SK-N-SH (cell line): Measurements from ENCODE around the gene HARS2. TPM values are rescaled to one million over a fixed set of nuclear protein-coding genes. Genes with fewer than 3 reads are reported as not detected.
"Not testable (repeated sequence)": the region's sequence is repeated elsewhere in the genome, so short reads cannot be mapped to it uniquely, and the experiment has no call there.

Source experiments
- CTCF ChIA-PET: fragments of 300-600, 350-600 bp; formaldehyde crosslinking; extraction: SDS; loops from one replicate; lab custom pipeline; 2021; lab: Yijun Ruan, JAX
- POLR2A ChIA-PET: fragments of 350-600 bp; sonication (Branson Sonifier 250); formaldehyde crosslinking; extraction: SDS; loops from one replicate; lab custom pipeline; 2020; ENCODE audit warnings: antibody characterized with exemption, inconsistent platforms; lab: Yijun Ruan, JAX
- DNase-seq: peaks from one replicate; pipeline ENCODE4 v3.0.0; 2012
- H2AFZ ChIP-seq: fragments of 200-600 bp; sonication (generic); 2 replicates; pipeline ENCODE4 v1.8.1; 2016; ENCODE audit warnings: antibody characterized with exemption, mild to moderate bottlenecking, low read depth
- H3F3A ChIP-seq: fragments of 200-600 bp; sonication (generic); replicated peaks from 2 replicates; pipeline ENCODE3; 2016; ENCODE audit warnings: antibody characterized with exemption, mild to moderate bottlenecking; ENCODE audit not compliant: insufficient read depth
- H3K27ac ChIP-seq, 2 experiments: fragments of 200-500 bp in 1 of 2; fragments of 200-600 bp in 1 of 2; sonication (Bioruptor generic) in 1 of 2; sonication (generic), shearing (Covaris generic) in 1 of 2; 2 replicates each; pipeline versions ENCODE4 v1.5.1 to v1.6.1; 2014 to 2016; ENCODE audit warnings: low read depth in 2 of 2, inconsistent platforms in 1 of 2, low read length in 1 of 2, mild to moderate bottlenecking in 1 of 2, mixed read lengths in 1 of 2
- H3K27me3 ChIP-seq: fragments of 200-600 bp; sonication (generic), shearing (Covaris generic); 2 replicates; pipeline ENCODE4 v1.6.1; 2016; ENCODE audit warnings: mixed run types; ENCODE audit not compliant: insufficient read depth
- H3K36me3 ChIP-seq, 2 experiments: fragments of 200-500 bp in 1 of 2; fragments of 200-600 bp in 1 of 2; sonication (Bioruptor generic) in 1 of 2; sonication (generic) in 1 of 2; replicated peaks in 1 of 2; 2 replicates each; pipeline versions ENCODE3 to v1.5.1; 2014 to 2016; ENCODE audit warnings: low read length in 1 of 2, mild to moderate bottlenecking in 1 of 2; ENCODE audit not compliant: insufficient read depth in 2 of 2, control insufficient read depth in 1 of 2
- H3K4me1 ChIP-seq, 2 experiments: fragments of 200-500 bp in 1 of 2; fragments of 200-600 bp in 1 of 2; sonication (Bioruptor generic) in 1 of 2; sonication (generic), shearing (Covaris generic) in 1 of 2; 2 replicates each; pipeline versions ENCODE4 v1.5.1 to v1.6.1; 2014 to 2016; ENCODE audit warnings: low read depth in 1 of 2, low read length in 1 of 2, mixed run types in 1 of 2; ENCODE audit not compliant: insufficient read depth in 2 of 2, control insufficient read depth in 1 of 2
- H3K4me2 ChIP-seq: fragments of 200-600 bp; sonication (generic), shearing (Covaris generic); 2 replicates; pipeline ENCODE4 v1.6.1; 2017; ENCODE audit warnings: mixed run types
- H3K4me3 ChIP-seq, 2 experiments: fragments of 200-500 bp in 1 of 2; fragments of 200-600 bp in 1 of 2; sonication (Bioruptor generic) in 1 of 2; sonication (generic), shearing (Covaris generic) in 1 of 2; 2 replicates each; pipeline versions ENCODE4 v1.5.1 to v1.8.1; 2014 to 2016; ENCODE audit warnings: low read depth in 2 of 2, inconsistent platforms in 1 of 2, low read length in 1 of 2, mild to moderate bottlenecking in 1 of 2, mixed read lengths in 1 of 2, moderate library complexity in 1 of 2
- H3K79me2 ChIP-seq: fragments of 200-600 bp; sonication (generic); 2 replicates; pipeline ENCODE4 v1.8.1; 2017; ENCODE audit warnings: mild to moderate bottlenecking; ENCODE audit not compliant: insufficient read depth
- H3K9ac ChIP-seq: fragments of 200-600 bp; sonication (generic); 2 replicates; pipeline ENCODE4 v1.6.1; 2017; ENCODE audit warnings: mixed run types
- H3K9me2 ChIP-seq: fragments of 200-600 bp; sonication (generic); 2 replicates; pipeline ENCODE4 v1.6.1; 2017; ENCODE audit warnings: mixed run types
- H3K9me3 ChIP-seq: fragments of 200-600 bp; sonication (generic); 2 replicates; pipeline ENCODE4 v1.6.1; 2017; ENCODE audit warnings: mixed run types, mild to moderate bottlenecking, moderate library complexity
- H4K20me1 ChIP-seq: fragments of 200-600 bp; sonication (generic); 2 replicates; pipeline ENCODE4 v1.6.1; 2017; ENCODE audit warnings: mild to moderate bottlenecking, mixed run types; ENCODE audit not compliant: insufficient read depth
- CTCF ChIP-seq: fragments of 200-600 bp; sonication (generic); IDR thresholded peaks from 2 replicates; pipeline ENCODE4 v1.6.1; 2017; ENCODE audit warnings: antibody characterized with exemption, mild to moderate bottlenecking, moderate library complexity
- FOXJ3 ChIP-seq: sonication (generic); formaldehyde crosslinking; IDR thresholded peaks from 2 replicates; pipeline ENCODE4 v1.5.1; 2020; ENCODE audit warnings: mild to moderate bottlenecking, missing genetic modification reagents
- GATA2 ChIP-seq: sonication (generic); formaldehyde crosslinking; IDR thresholded peaks from 2 replicates; pipeline ENCODE4 v1.5.0; 2020; ENCODE audit warnings: mild to moderate bottlenecking, missing genetic modification reagents
- JUND ChIP-seq: IDR thresholded peaks from 2 replicates; pipeline ENCODE4 v1.4.0; 2012
- MEF2A ChIP-seq: IDR thresholded peaks from 2 replicates; pipeline ENCODE4 v1.4.0; 2012; ENCODE audit warnings: low read depth, borderline replicate concordance
- PBX3 ChIP-seq: IDR thresholded peaks from 2 replicates; pipeline ENCODE4; 2012
- RCOR1 ChIP-seq: fragments of 150-350 bp; IDR thresholded peaks from 2 replicates; pipeline ENCODE4 v1.6.1; 2017; ENCODE audit warnings: antibody characterized with exemption, low read length
- REST ChIP-seq: IDR thresholded peaks from 2 replicates; pipeline ENCODE4 v1.6.1; 2012; ENCODE audit warnings: mild to moderate bottlenecking, low read depth, low read length, moderate library complexity
- RFX5 ChIP-seq: IDR thresholded peaks from 2 replicates; pipeline ENCODE4 v1.6.1; 2012; ENCODE audit warnings: mild to moderate bottlenecking, improper control_type of control experiment, low read length
- SIN3A ChIP-seq: IDR thresholded peaks from 2 replicates; pipeline ENCODE4 v1.6.1; 2012; ENCODE audit warnings: low read depth, mild to moderate bottlenecking, low read length, moderate library complexity, borderline replicate concordance
- TCF12 ChIP-seq: IDR thresholded peaks from 2 replicates; pipeline ENCODE4 v1.4.0; 2012
- WGBS: methylation state at CpG from one replicate; pipeline ENCODE4 v1.1.6; 2017; ENCODE audit warnings: low lambda C conversion rate; 5-methylcytosine and 5-hydroxymethylcytosine counted together
- polyA plus RNA-seq, 3 experiments: library from polyadenylated mRNA; depleted of rRNA; stranded (reverse); fragments of >200 nt; gene quantifications; 2 replicates each; pipeline ENCODE4 v1.2.3, GENCODE V29; 2012

Gene HARS2
- polyA plus RNA-seq, 1 of the 3 experiments (the other 2 are of a cell fraction), result 40.8 TPM

GRCh38 chr5:140713562-140714094, 22.4 kb downstream of the HARS2 start:
- 86% methylated on average over 1 of the region's 1 CpG for WGBS

GRCh38 chr5:140716238-140716637, 25.0 kb downstream of the HARS2 start:
- H2AFZ ChIP-seq, POLR2A ChIA-PET, H3K27ac ChIP-seq, H3K9me3 ChIP-seq, H3K27me3 ChIP-seq, DNase-seq, H3K9me2 ChIP-seq, H3K4me3 ChIP-seq, CTCF ChIA-PET, H3K4me2 ChIP-seq, H4K20me1 ChIP-seq, H3K4me1 ChIP-seq, H3K79me2 ChIP-seq, H3K36me3 ChIP-seq, H3K9ac ChIP-seq: not testable (repeated sequence)
- 87% methylated on average over 2 of the region's 2 CpGs for WGBS
- H3F3A ChIP-seq, result peaks cover 20% of the 10 kb centered on the region

More at GRCh38 chr5:140713562-140714094, 22.4 kb downstream of the HARS2 start:
- no peak for DNase-seq
- no peaks in the 10 kb centered on the region for H3K9me3 ChIP-seq
- no peak overlapping the region for H3K4me2 ChIP-seq
- H3K9ac ChIP-seq, result no peak overlapping the region
- no peak overlapping the region for H3K27ac ChIP-seq
- H3K4me1 ChIP-seq, result peaks cover 0 to 3% of the 10 kb centered on the region in 2 experiments; a peak in 1 of 4 replicates
- H3K4me3 ChIP-seq, result no peak overlapping the region
- no peaks in the 10 kb centered on the region for H3K36me3 ChIP-seq
- no peaks in the 10 kb centered on the region for H3K79me2 ChIP-seq
- H3K27me3 ChIP-seq, result no peaks in the 10 kb centered on the region
- H4K20me1 ChIP-seq, result no peaks in the 10 kb centered on the region
- H2AFZ ChIP-seq, result no peak overlapping the region
- ChIA-PET CTCF (no interaction called here), POLR2A (no interaction called here)
- H3F3A ChIP-seq, result peaks cover 16% of the 10 kb centered on the region
- no peaks in the 10 kb centered on the region for H3K9me2 ChIP-seq
- TF ChIP-seq CTCF (no peak), GATA2 (CRISPR knock-in tag) (no peak), SIN3A (no peak), MEF2A (no peak), RFX5 (no peak), TCF12 (no peak), RCOR1 (no peak), JUND (no peak), PBX3 (no peak), FOXJ3 (CRISPR knock-in tag) (no peak), REST (no peak)
- TF ChIP-seq, all 33 proteins: peak for 0
